GM19467 (cell line): ENCODE results near the gene CALR3.

Source experiments
- ATAC-seq: cut with Tn5 transposase; IDR thresholded peaks from one replicate; pipeline ENCODE4 v1.9.1; 2021; ENCODE audit warnings: mild to moderate bottlenecking, moderate library complexity; ENCODE audit not compliant: unreplicated experiment

The CALR3 gene

DNA sequence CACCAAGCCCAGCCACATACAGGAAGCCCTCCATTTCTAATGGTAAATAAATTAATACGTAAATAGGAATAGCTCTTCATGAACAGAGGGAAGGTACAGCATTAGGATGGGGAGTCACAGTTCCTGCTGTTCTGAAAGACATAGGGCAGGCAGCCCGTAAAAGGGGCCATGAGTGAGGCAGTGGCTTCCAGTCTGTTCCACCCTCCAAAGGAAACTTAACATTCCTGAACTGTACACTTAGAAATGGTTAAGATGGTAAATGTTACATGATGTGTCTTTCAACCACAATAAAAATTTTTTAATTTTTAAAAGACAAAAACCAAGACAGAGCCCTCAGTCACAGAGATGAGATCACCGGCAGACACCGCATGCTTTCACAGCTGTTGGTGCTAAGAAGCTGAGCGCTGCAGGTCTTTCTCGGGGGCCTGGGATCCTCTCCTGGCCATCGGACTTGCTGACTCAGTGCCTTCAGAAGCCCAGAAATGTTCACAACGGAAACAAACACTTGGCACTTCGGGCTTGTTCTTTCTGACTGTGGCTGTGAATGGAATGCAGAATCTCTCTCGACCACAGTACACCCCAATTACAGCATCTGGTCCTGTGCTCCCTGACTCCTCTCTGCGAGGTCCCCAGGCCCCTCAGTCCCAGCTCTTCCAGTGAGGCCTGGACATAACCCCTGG lies 60.6 kb downstream of the CALR3 start:
- no peak for ATAC-seq

DNA sequence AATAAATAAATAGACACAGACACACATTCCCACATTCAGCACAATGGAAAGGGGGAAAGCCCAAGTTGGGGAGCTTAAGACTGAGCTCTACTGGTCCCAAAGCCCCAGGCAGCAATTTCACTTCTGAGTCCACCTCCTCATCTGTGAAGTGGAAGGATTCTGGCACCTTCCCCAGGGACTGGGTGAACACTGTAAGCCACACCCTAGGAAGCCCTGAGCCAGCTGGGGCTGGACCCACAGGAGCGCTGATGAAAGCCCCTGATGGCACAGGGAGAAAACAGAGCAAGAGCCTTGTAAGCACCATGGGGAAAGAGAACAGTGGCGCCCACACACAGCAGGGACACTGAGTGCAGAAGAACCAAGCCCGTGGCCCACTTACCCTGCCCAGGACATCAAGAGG lies 62.0 kb downstream of the CALR3 start:
- ATAC-seq = no peak

DNA sequence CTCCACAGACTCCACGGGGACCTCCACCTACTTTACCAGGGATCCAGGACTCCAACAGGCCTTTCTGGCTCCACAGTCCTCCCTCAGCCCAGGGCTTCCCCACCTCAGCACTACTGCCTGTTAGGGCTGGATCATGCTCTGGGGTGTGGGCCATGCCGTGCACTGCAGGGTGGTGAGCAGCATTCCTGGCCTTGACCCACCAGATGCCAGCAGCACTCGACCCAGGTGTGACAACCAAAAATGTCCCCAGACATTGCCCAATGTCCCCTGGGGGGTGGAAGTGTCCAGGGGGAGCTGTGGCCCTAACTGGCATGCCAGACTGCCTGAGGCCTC lies 66.2 kb downstream of the CALR3 start:
- ATAC-seq = no peak

DNA sequence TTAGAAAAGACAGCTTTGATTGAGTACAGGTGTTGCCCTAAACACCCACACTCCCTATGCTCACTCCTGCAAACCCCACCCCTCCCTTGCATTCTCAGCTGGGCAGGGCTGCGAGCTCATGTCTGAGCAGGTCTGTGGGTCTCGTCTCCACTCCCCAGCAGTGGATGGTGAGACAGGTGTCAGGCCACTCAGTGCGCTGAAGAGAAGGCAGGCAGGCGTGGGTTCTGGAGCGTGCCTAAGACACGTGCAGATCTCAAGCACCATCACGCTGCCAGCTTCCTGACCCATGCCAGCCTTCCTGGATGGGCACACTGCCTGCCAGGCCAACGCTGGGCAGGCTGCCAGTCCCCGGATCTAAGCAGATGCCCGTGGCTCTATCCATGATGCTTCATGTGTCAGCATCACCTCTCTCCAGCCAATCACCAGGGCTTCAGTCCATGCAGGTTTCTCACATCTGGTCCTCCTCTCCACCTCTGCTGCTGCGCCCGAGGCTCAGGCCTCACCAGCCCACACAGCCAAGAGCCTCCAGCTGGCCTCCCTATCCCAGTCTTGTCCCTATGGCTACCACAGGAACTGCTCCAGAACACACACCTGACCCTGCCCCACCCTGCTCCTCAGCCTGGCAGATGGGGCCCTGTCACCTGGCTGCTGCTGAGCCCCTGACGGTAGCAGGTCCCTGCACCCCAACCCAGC lies 66.8 kb downstream of the CALR3 start:
- ATAC-seq = no peak
